HUES6 (cell line): ENCODE results near the gene COL26A1.

Source experiments
- H3K27ac ChIP-seq: 2 replicates; pipeline ENCODE4 v1.7.0; 2013; ENCODE audit warnings: low read depth, mild to moderate bottlenecking, low read length, inconsistent platforms
- H3K27me3 ChIP-seq: 2 replicates; pipeline ENCODE4 v1.6.1; 2013; ENCODE audit warnings: low read length; ENCODE audit not compliant: control insufficient read depth, insufficient read depth
- H3K36me3 ChIP-seq: 2 replicates; pipeline ENCODE4 v1.6.1; 2013; ENCODE audit warnings: low read length; ENCODE audit not compliant: control insufficient read depth, insufficient read depth
- H3K4me1 ChIP-seq: 2 replicates; pipeline ENCODE4 v1.6.1; 2013; ENCODE audit warnings: low read length; ENCODE audit not compliant: control insufficient read depth, insufficient read depth
- H3K4me3 ChIP-seq: 2 replicates; pipeline ENCODE4 v1.5.1; 2013; ENCODE audit warnings: low read depth, low read length
- H3K9ac ChIP-seq: one replicate; pipeline ENCODE4 v1.6.1; 2013; ENCODE audit warnings: mild to moderate bottlenecking, low read length
- H3K9me3 ChIP-seq: 2 replicates; pipeline ENCODE4 v1.6.1; 2013; ENCODE audit warnings: low read depth, low read length; ENCODE audit not compliant: control insufficient read depth, insufficient read depth

The COL26A1 gene

GRCh38 chr7:101563198-101563901, 200.7 kb downstream of the COL26A1 start:
- Histone ChIP-seq H3K4me3 (no peak overlapping the region), H3K27me3 (no peaks in the 10 kb centered on the region), H3K27ac (no peak overlapping the region), H3K36me3 (no peaks in the 10 kb centered on the region), H3K9me3 (peaks cover 3% of the 10 kb centered on the region; the same call in 1 of the 2 replicates), H3K9ac (no peak overlapping the region), H3K4me1 (peaks cover 16% of the 10 kb centered on the region)

GRCh38 chr7:101563943-101564777, 201.5 kb downstream of the COL26A1 start:
- no peak overlapping the region for H3K27ac ChIP-seq
- H3K27me3 ChIP-seq: no peaks in the 10 kb centered on the region
- no peak overlapping the region for H3K9ac ChIP-seq
- H3K9me3 ChIP-seq: peaks cover 3% of the 10 kb centered on the region
- H3K4me3 ChIP-seq: no peak overlapping the region
- peaks cover 16% of the 10 kb centered on the region for H3K4me1 ChIP-seq
- no peaks in the 10 kb centered on the region for H3K36me3 ChIP-seq

- peaks cover 16% of the 10 kb centered on the region for H3K4me1 ChIP-seq
Measured at GRCh38 chr7:101564778-101565211, 202.1 kb downstream of the COL26A1 start.

GRCh38 chr7:101565601-101566209, 203.0 kb downstream of the COL26A1 start:
- H3K27ac ChIP-seq: no peak overlapping the region
- H3K36me3 ChIP-seq: no peaks in the 10 kb centered on the region
- peaks cover 7% of the 10 kb centered on the region for H3K9me3 ChIP-seq
- H3K9ac ChIP-seq: no peak overlapping the region
- H3K27me3 ChIP-seq: no peaks in the 10 kb centered on the region
- no peak overlapping the region for H3K4me3 ChIP-seq
- peaks cover 16% of the 10 kb centered on the region for H3K4me1 ChIP-seq

More at GRCh38 chr7:101564778-101565211, 202.1 kb downstream of the COL26A1 start:
- Histone ChIP-seq H3K9ac (no peak overlapping the region), H3K4me3 (no peak overlapping the region), H3K27ac (no peak overlapping the region), H3K9me3 (peaks cover 6% of the 10 kb centered on the region), H3K27me3 (no peaks in the 10 kb centered on the region), H3K36me3 (no peaks in the 10 kb centered on the region)

GRCh38 chr7:101567230-101567629, 204.6 kb downstream of the COL26A1 start:
- no peak overlapping the region for H3K27ac ChIP-seq
- no peaks in the 10 kb centered on the region for H3K27me3 ChIP-seq
- no peak overlapping the region for H3K4me3 ChIP-seq

GRCh38 chr7:101572156-101572555, 209.5 kb downstream of the COL26A1 start:
- H3K9ac ChIP-seq: no peak overlapping the region
- H3K4me1 ChIP-seq: peaks cover 11% of the 10 kb centered on the region; the same call in 1 of the 2 replicates
- no peak overlapping the region for H3K27ac ChIP-seq
- no peaks in the 10 kb centered on the region for H3K36me3 ChIP-seq
- no peaks in the 10 kb centered on the region for H3K27me3 ChIP-seq
- H3K4me3 ChIP-seq: no peak overlapping the region
- H3K9me3 ChIP-seq: peaks cover 27% of the 10 kb centered on the region

More at GRCh38 chr7:101567230-101567629, 204.6 kb downstream of the COL26A1 start:
- Histone ChIP-seq H3K36me3 (no peaks in the 10 kb centered on the region), H3K9ac (no peak overlapping the region), H3K4me1 (peaks cover 16% of the 10 kb centered on the region), H3K9me3 (peaks cover 7% of the 10 kb centered on the region)

GRCh38 chr7:101575168-101575567, 212.5 kb downstream of the COL26A1 start:
- Histone ChIP-seq H3K27me3 (no peaks in the 10 kb centered on the region), H3K4me3 (no peak overlapping the region), H3K9me3 (peaks cover 34% of the 10 kb centered on the region), H3K9ac (no peak overlapping the region), H3K4me1 (peaks cover 11% of the 10 kb centered on the region; the same call in 1 of the 2 replicates), H3K36me3 (no peaks in the 10 kb centered on the region), H3K27ac (peak overlapping the region; percentile 49; the same call in 1 of the 2 replicates)

- peaks cover 11% of the 10 kb centered on the region; the same call in 1 of the 2 replicates for H3K4me1 ChIP-seq
- H3K27me3 ChIP-seq: no peaks in the 10 kb centered on the region
- H3K9ac ChIP-seq: no peak overlapping the region
- peak overlapping the region; percentile 24; the same call in 1 of the 2 replicates for H3K27ac ChIP-seq
- no peak overlapping the region for H3K4me3 ChIP-seq
- no peaks in the 10 kb centered on the region for H3K36me3 ChIP-seq
- peaks cover 36% of the 10 kb centered on the region for H3K9me3 ChIP-seq
Measured at GRCh38 chr7:101575721-101576120, 213.0 kb downstream of the COL26A1 start.

GRCh38 chr7:101576998-101577397, 214.3 kb downstream of the COL26A1 start:
- Histone ChIP-seq H3K27me3 (no peaks in the 10 kb centered on the region), H3K4me3 (no peak overlapping the region), H3K9me3 (peaks cover 36% of the 10 kb centered on the region), H3K4me1 (peaks cover 11% of the 10 kb centered on the region; the same call in 1 of the 2 replicates), H3K36me3 (no peaks in the 10 kb centered on the region), H3K27ac (no peak overlapping the region), H3K9ac (no peak overlapping the region)

- H3K27ac ChIP-seq: no peak overlapping the region
- H3K4me3 ChIP-seq: no peak overlapping the region
- peaks cover 11% of the 10 kb centered on the region; the same call in 1 of the 2 replicates for H3K4me1 ChIP-seq
- no peaks in the 10 kb centered on the region for H3K27me3 ChIP-seq
- H3K9ac ChIP-seq: no peak overlapping the region
- peaks cover 34% of the 10 kb centered on the region for H3K9me3 ChIP-seq
- no peaks in the 10 kb centered on the region for H3K36me3 ChIP-seq
Measured at GRCh38 chr7:101578552-101578951, 215.9 kb downstream of the COL26A1 start.
